Tibial nerve (tissue), 4 donors: Measurements from ENCODE around the gene ABCD2. TPM values are rescaled to one million over a fixed set of nuclear protein-coding genes. Genes with fewer than 3 reads are reported as not detected.
"Not testable (repeated sequence)": the region's sequence is repeated elsewhere in the genome, so short reads cannot be mapped to it uniquely, and the experiment has no call there.

Experiments used
- DNase-seq, 2 donors: peaks; one replicate each; pipeline ENCODE4 v3.0.0-alpha.2; 2019; ENCODE audit warnings: low spot score in 2 of 2
- H3K27ac ChIP-seq, 4 donors: fragments of 200-600 bp; sonication (generic) in 3 of 4; one replicate each; pipeline ENCODE4 v1.5.1; 2017 to 2019; ENCODE audit warnings: mild to moderate bottlenecking in 1 of 4
- H3K27me3 ChIP-seq, 2 donors: fragments of 200-600 bp; sonication (generic) in 1 of 2; one replicate each; pipeline versions ENCODE4 v1.5.1 to v1.6.0; 2017 to 2019
- H3K36me3 ChIP-seq, 3 donors: fragments of 200-600 bp; sonication (generic); one replicate each; pipeline ENCODE4 v1.5.1; 2018 to 2019
- H3K4me1 ChIP-seq, 4 donors: fragments of 200-600 bp; sonication (generic) in 3 of 4; one replicate each; pipeline ENCODE4 v1.5.1; 2017 to 2019
- H3K4me3 ChIP-seq, 4 donors: fragments of 200-600 bp; sonication (generic) in 3 of 4; one replicate each; pipeline ENCODE4 v1.5.1; 2017 to 2019; ENCODE audit warnings: mild to moderate bottlenecking in 1 of 4, moderate library complexity in 1 of 4
- H3K9me3 ChIP-seq, 4 donors: fragments of 200-600 bp; sonication (generic) in 3 of 4; one replicate each; pipeline ENCODE4 v1.5.1; 2017 to 2019
- CTCF ChIP-seq, 5 experiments: fragments of 200-600 bp in 3 of 5; fragments of 450-650 bp in 2 of 5; sonication (generic) in 3 of 5; IDR thresholded peaks; one replicate each; pipeline ENCODE4 v1.5.1; 2016 to 2019; ENCODE audit warnings: antibody characterized with exemption in 5 of 5, mild to moderate bottlenecking in 3 of 5, moderate library complexity in 2 of 5
- EP300 ChIP-seq, 2 donors: sonication (generic); formaldehyde crosslinking; IDR thresholded peaks; one replicate each; pipeline ENCODE4 v1.6.1; 2017; ENCODE audit warnings: antibody characterized with exemption in 2 of 2, mild to moderate bottlenecking in 1 of 2
- POLR2A ChIP-seq, 2 donors: fragments of 450-650 bp; IDR thresholded peaks; one replicate each; pipeline ENCODE4 v1.6.1; 2017; ENCODE audit warnings: antibody characterized with exemption in 2 of 2, mild to moderate bottlenecking in 2 of 2, moderate library complexity in 2 of 2
- WGBS, 2 donors: methylation state at CpG; one replicate each; pipeline ENCODE4 v1.1.5; 2018; 5-methylcytosine and 5-hydroxymethylcytosine counted together
- total RNA-seq, 4 donors: library from RNA; depleted of rRNA; stranded (reverse); fragments of >200 nt; gene quantifications; one replicate each; pipeline ENCODE4 v1.1.0, GENCODE V29; 2016

The ABCD2 gene
- total RNA-seq, 4 donors from 2014 or later: 4.8 to 8.8 (median 7.7) TPM

GRCh38 chr12:39572551-39572950, 47.1 kb downstream of the ABCD2 start:
- Histone ChIP-seq H3K9me3 (peaks cover 0 to 14% (median 0%) of the 10 kb centered on the region in 4 donors), H3K4me3 (no peak overlapping the region), H3K4me1 (no peaks in the 10 kb centered on the region), H3K27ac (no peak overlapping the region), H3K27me3 (no peaks in the 10 kb centered on the region), H3K36me3 (peaks cover 0 to 8% (median 0%) of the 10 kb centered on the region in 3 donors)
- TF ChIP-seq CTCF (IDR thresholded peaks at IDR 0.05) (no peak), EP300 (IDR thresholded peaks at IDR 0.05) (no peak), POLR2A (IDR thresholded peaks at IDR 0.05) (no peak)
- DNase-seq: no peak

- 65 to 69% methylated on average over 4 of the region's 4 CpGs for WGBS, 2 donors
- H3K4me1 ChIP-seq: no peaks in the 10 kb centered on the region
- H3K27me3 ChIP-seq: no peaks in the 10 kb centered on the region
- no peak for DNase-seq
- peaks cover 0 to 8% (median 0%) of the 10 kb centered on the region in 3 donors for H3K36me3 ChIP-seq
- no peak for TF ChIP-seq CTCF (IDR thresholded peaks at IDR 0.05)
- TF ChIP-seq EP300 (IDR thresholded peaks at IDR 0.05): no peak
- no peak for TF ChIP-seq POLR2A (IDR thresholded peaks at IDR 0.05)
- peaks cover 0 to 14% (median 0%) of the 10 kb centered on the region in 4 donors for H3K9me3 ChIP-seq
- no peak overlapping the region for H3K4me3 ChIP-seq
- no peak overlapping the region for H3K27ac ChIP-seq
These were observed 48.3 kb downstream of the ABCD2 start for GRCh38 chr12:39571351-39571750.

- DNase-seq: no peak
- H3K4me3 ChIP-seq: no peak overlapping the region
- no peaks in the 10 kb centered on the region for H3K4me1 ChIP-seq
- TF ChIP-seq EP300 (IDR thresholded peaks at IDR 0.05) (no peak), POLR2A (IDR thresholded peaks at IDR 0.05) (no peak), CTCF (IDR thresholded peaks at IDR 0.05) (no peak)
- H3K9me3 ChIP-seq: peaks cover 0 to 28% (median 0%) of the 10 kb centered on the region in 4 donors
- H3K27me3 ChIP-seq: no peaks in the 10 kb centered on the region
- H3K27ac ChIP-seq: no peak overlapping the region
- H3K36me3 ChIP-seq: peaks cover 0 to 6% (median 0%) of the 10 kb centered on the region in 3 donors
These were observed 66.1 kb downstream of the ABCD2 start for GRCh38 chr12:39553476-39553875.

- not testable (repeated sequence) for H3K36me3 ChIP-seq, DNase-seq, H3K27me3 ChIP-seq, H3K9me3 ChIP-seq, H3K4me1 ChIP-seq, H3K4me3 ChIP-seq, H3K27ac ChIP-seq
- WGBS, 2 donors: 51 to 58% methylated on average over 2 of the region's 2 CpGs
These were observed 75.4 kb downstream of the ABCD2 start for GRCh38 chr12:39544211-39544610.

- DNase-seq: no peak
- no peak for TF ChIP-seq CTCF (IDR thresholded peaks at IDR 0.05)
- TF ChIP-seq POLR2A (IDR thresholded peaks at IDR 0.05): no peak
- TF ChIP-seq EP300 (IDR thresholded peaks at IDR 0.05): no peak
- Histone ChIP-seq H3K27ac (no peak overlapping the region), H3K9me3 (no peaks in the 10 kb centered on the region), H3K4me1 (no peaks in the 10 kb centered on the region), H3K27me3 (no peaks in the 10 kb centered on the region), H3K36me3 (no peaks in the 10 kb centered on the region), H3K4me3 (no peak overlapping the region)
- WGBS, 2 donors: 23 to 31% methylated on average over 2 of the region's 2 CpGs
These were observed 78.1 kb downstream of the ABCD2 start for GRCh38 chr12:39541471-39541870.

GRCh38 chr12:39538679-39539104, 80.9 kb downstream of the ABCD2 start:
- Histone ChIP-seq H3K36me3 (no peaks in the 10 kb centered on the region), H3K27ac (no peak overlapping the region), H3K4me3 (no peak overlapping the region), H3K27me3 (no peaks in the 10 kb centered on the region), H3K4me1 (no peaks in the 10 kb centered on the region), H3K9me3 (no peaks in the 10 kb centered on the region)
- no peak for DNase-seq
- no peak for TF ChIP-seq CTCF (IDR thresholded peaks at IDR 0.05)
- no peak for TF ChIP-seq EP300 (IDR thresholded peaks at IDR 0.05)
- no peak for TF ChIP-seq POLR2A (IDR thresholded peaks at IDR 0.05)
- WGBS, 2 donors: 94 to 95% methylated on average over 18 of the region's 18 CpGs
